ENCODE measurements around the gene AGAP1. TPM values are rescaled to one million over a fixed set of nuclear protein-coding genes. Genes with fewer than 3 reads are reported as not detected.

Gene AGAP1
- total RNA-seq, 1 donor from 2014 or later, result 39.4 TPM

DNA sequence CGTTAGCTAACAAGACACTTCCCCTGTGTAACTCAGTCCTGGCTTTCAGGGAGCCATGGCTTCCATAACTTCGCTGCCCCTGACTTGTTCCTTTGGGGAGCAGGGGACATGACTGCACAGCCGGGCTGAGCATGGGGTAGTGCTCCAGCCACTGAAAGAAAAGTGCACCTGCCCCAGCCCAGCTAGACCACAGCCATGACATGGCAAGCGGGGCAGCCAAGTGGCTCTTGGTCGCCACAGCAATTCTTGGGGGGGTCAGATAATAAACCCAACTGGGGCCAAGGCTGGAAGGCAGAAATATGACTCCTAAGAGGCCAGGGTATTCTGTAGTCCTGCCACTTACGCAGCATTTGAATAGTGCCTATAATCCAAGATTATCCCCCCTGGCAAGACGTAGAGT, 385.3 kb downstream of the AGAP1 start:
- Mint-ChIP-seq H3K27ac (ENCODE audit: unreplicated experiment) (no peak overlapping the region), H3K9me3 (ENCODE audit: unreplicated experiment) (no peaks in the 10 kb centered on the region), H3K4me1 (ENCODE audit: low read depth, unreplicated experiment) (no peaks in the 10 kb centered on the region), H3K4me3 (ENCODE audit: unreplicated experiment) (no peak overlapping the region), H3K27me3 (ENCODE audit: low read depth, unreplicated experiment) (no peaks in the 10 kb centered on the region), H3K36me3 (ENCODE audit: low read depth, unreplicated experiment) (peaks cover 4% of the 10 kb centered on the region)
- H4K20me1 ChIP-seq (ENCODE audit: insufficient read depth, low read length), result no peaks in the 10 kb centered on the region
- no peak overlapping the region for H2AFZ ChIP-seq (ENCODE audit: low read depth, low read length)
- H3K4me3 ChIP-seq (ENCODE audit: insufficient read depth, low read depth, low read length), result no peak overlapping the region
- H3K79me2 ChIP-seq (ENCODE audit: insufficient read depth, low read length), result no peaks in the 10 kb centered on the region
- H3K36me3 ChIP-seq (ENCODE audit: insufficient read depth, low read length), result no peaks in the 10 kb centered on the region
- no peaks in the 10 kb centered on the region for H3K27me3 ChIP-seq (ENCODE audit: insufficient read depth, low read length)
- no peak overlapping the region for H3K9ac ChIP-seq (ENCODE audit: low read length)
- no peaks in the 10 kb centered on the region for H3K9me3 ChIP-seq (ENCODE audit: insufficient read depth, low read depth, low read length)
- no peak for TF ChIP-seq EZH2 (IDR thresholded peaks at IDR 0.05; ENCODE audit: insufficient read depth, low read length)
- no peak for TF ChIP-seq CTCF (IDR thresholded peaks at IDR 0.05; ENCODE audit: insufficient read depth, low read depth, low read length)
- no peak overlapping the region for H3K4me2 ChIP-seq (ENCODE audit: low read length)
- DNase-seq (ENCODE audit: low read depth) (no peak), FAIRE-seq (no peak)
- no peak overlapping the region for H3K27ac ChIP-seq (ENCODE audit: low read depth, low read length)
- no peaks in the 10 kb centered on the region for H3K4me1 ChIP-seq (ENCODE audit: insufficient read depth, low read length)

- Mint-ChIP-seq H3K4me3 (ENCODE audit: unreplicated experiment) (no peak overlapping the region), H3K27ac (ENCODE audit: unreplicated experiment) (no peak overlapping the region), H3K27me3 (ENCODE audit: low read depth, unreplicated experiment) (no peaks in the 10 kb centered on the region), H3K36me3 (ENCODE audit: low read depth, unreplicated experiment) (peaks cover 21% of the 10 kb centered on the region), H3K4me1 (ENCODE audit: low read depth, unreplicated experiment) (no peaks in the 10 kb centered on the region), H3K9me3 (ENCODE audit: unreplicated experiment) (no peaks in the 10 kb centered on the region)
- FAIRE-seq (no peak), DNase-seq (ENCODE audit: low read depth) (no peak)
- Histone ChIP-seq H3K4me1 (ENCODE audit: insufficient read depth, low read length) (no peaks in the 10 kb centered on the region), H3K79me2 (ENCODE audit: insufficient read depth, low read length) (no peaks in the 10 kb centered on the region), H3K9ac (ENCODE audit: low read length) (no peak overlapping the region), H3K4me3 (ENCODE audit: insufficient read depth, low read depth, low read length) (no peak overlapping the region), H3K9me3 (ENCODE audit: insufficient read depth, low read depth, low read length) (no peaks in the 10 kb centered on the region), H2AFZ (ENCODE audit: low read depth, low read length) (no peak overlapping the region), H3K27ac (ENCODE audit: low read depth, low read length) (no peak overlapping the region), H4K20me1 (ENCODE audit: insufficient read depth, low read length) (no peaks in the 10 kb centered on the region), H3K4me2 (ENCODE audit: low read length) (no peak overlapping the region), H3K27me3 (ENCODE audit: insufficient read depth, low read length) (no peaks in the 10 kb centered on the region), H3K36me3 (ENCODE audit: insufficient read depth, low read length) (no peaks in the 10 kb centered on the region)
- TF ChIP-seq EZH2 (IDR thresholded peaks at IDR 0.05; ENCODE audit: insufficient read depth, low read length) (no peak), CTCF (IDR thresholded peaks at IDR 0.05; ENCODE audit: insufficient read depth, low read depth, low read length) (no peak)
Measured at GRCh38 chr2:235883675-235884074, 389.8 kb downstream of the AGAP1 start.

GRCh38 chr2:235889302-235889630, 395.4 kb downstream of the AGAP1 start:
- no peaks in the 10 kb centered on the region for H3K4me1 ChIP-seq (ENCODE audit: insufficient read depth, low read length)
- H3K27me3 Mint-ChIP-seq (ENCODE audit: low read depth, unreplicated experiment), result no peaks in the 10 kb centered on the region

More at GRCh38 chr2:235889302-235889630, 395.4 kb downstream of the AGAP1 start:
- Histone ChIP-seq H3K27me3 (ENCODE audit: insufficient read depth, low read length) (no peaks in the 10 kb centered on the region), H3K4me3 (ENCODE audit: insufficient read depth, low read depth, low read length) (no peak overlapping the region), H3K36me3 (ENCODE audit: insufficient read depth, low read length) (no peaks in the 10 kb centered on the region), H3K4me2 (ENCODE audit: low read length) (no peak overlapping the region), H3K9ac (ENCODE audit: low read length) (no peak overlapping the region), H3K27ac (ENCODE audit: low read depth, low read length) (no peak overlapping the region), H3K9me3 (ENCODE audit: insufficient read depth, low read depth, low read length) (no peaks in the 10 kb centered on the region), H2AFZ (ENCODE audit: low read depth, low read length) (no peak overlapping the region), H3K79me2 (ENCODE audit: insufficient read depth, low read length) (no peaks in the 10 kb centered on the region), H4K20me1 (ENCODE audit: insufficient read depth, low read length) (no peaks in the 10 kb centered on the region)
- H3K27ac Mint-ChIP-seq (ENCODE audit: unreplicated experiment), result no peak overlapping the region
- H3K4me3 Mint-ChIP-seq (ENCODE audit: unreplicated experiment), result no peak overlapping the region
- H3K9me3 Mint-ChIP-seq (ENCODE audit: unreplicated experiment), result no peaks in the 10 kb centered on the region
- TF ChIP-seq EZH2 (IDR thresholded peaks at IDR 0.05; ENCODE audit: insufficient read depth, low read length) (no peak), CTCF (IDR thresholded peaks at IDR 0.05; ENCODE audit: insufficient read depth, low read depth, low read length) (no peak)
- peaks cover 35% of the 10 kb centered on the region for H3K36me3 Mint-ChIP-seq (ENCODE audit: low read depth, unreplicated experiment)
- no peaks in the 10 kb centered on the region for H3K4me1 Mint-ChIP-seq (ENCODE audit: low read depth, unreplicated experiment)
- no peak for FAIRE-seq
- no peak for DNase-seq (ENCODE audit: low read depth)
